Neural progenitor cell (in vitro differentiated cells): ENCODE results near the gene EVC. TPM values are rescaled to one million over a fixed set of nuclear protein-coding genes. Genes with fewer than 3 reads are reported as not detected.

Experiments used
- DNase-seq: peaks from one replicate; pipeline ENCODE4 v3.0.0-alpha.2; 2016; ENCODE audit warnings: low spot score
- H2AFZ ChIP-seq: fragments of 200-600 bp; sonication (generic); replicated peaks from 2 replicates; pipeline ENCODE4 v1.6.1; 2016; ENCODE audit warnings: antibody characterized with exemption
- H3F3A ChIP-seq: fragments of 200-600 bp; sonication (generic); 2 replicates; pipeline ENCODE4 v1.6.1; 2016; ENCODE audit warnings: antibody characterized with exemption, low read depth
- H3K27ac ChIP-seq: fragments of 200-600 bp; sonication (generic); 2 replicates; pipeline ENCODE4 v1.5.1; 2016; ENCODE audit warnings: mild to moderate bottlenecking
- H3K27me3 ChIP-seq: fragments of 200-600 bp; sonication (generic); 2 replicates; pipeline ENCODE4 v1.6.1; 2016; ENCODE audit warnings: mild to moderate bottlenecking, moderate library complexity
- H3K36me3 ChIP-seq: fragments of 200-600 bp; sonication (generic); 2 replicates; pipeline ENCODE4 v1.5.1; 2016
- H3K4me1 ChIP-seq: fragments of 200-600 bp; sonication (generic); 2 replicates; pipeline ENCODE4 v1.6.1; 2016; ENCODE audit warnings: mixed run types
- H3K4me2 ChIP-seq: fragments of 200-600 bp; sonication (generic); 2 replicates; pipeline ENCODE4 v1.6.1; 2016
- H3K4me3 ChIP-seq: fragments of 200-600 bp; sonication (generic); 2 replicates; pipeline ENCODE4 v1.5.1; 2016
- H3K79me2 ChIP-seq: fragments of 200-600 bp; sonication (generic); 2 replicates; pipeline ENCODE4 v1.6.1; 2016; ENCODE audit warnings: low read depth
- H3K9ac ChIP-seq: fragments of 200-600 bp; sonication (generic); 2 replicates; pipeline ENCODE4 v1.6.1; 2016
- H3K9me3 ChIP-seq: fragments of 200-600 bp; sonication (generic); 2 replicates; pipeline ENCODE4 v1.5.1; 2016; ENCODE audit warnings: low read depth
- H4K20me1 ChIP-seq: fragments of 200-600 bp; sonication (generic); 2 replicates; pipeline ENCODE4 v1.6.1; 2016; ENCODE audit warnings: low read depth
- H3K27ac Mint-ChIP-seq: 3 replicates; pipeline ENCODE4 v1.8.0; 2021; ENCODE audit warnings: mixed read lengths
- H3K27me3 Mint-ChIP-seq: 2 replicates; pipeline ENCODE4 v1.8.0; 2022; ENCODE audit warnings: low read depth, mild to moderate bottlenecking, inconsistent platforms, moderate library complexity, mixed read lengths; ENCODE audit not compliant: insufficient read depth
- H3K36me3 Mint-ChIP-seq: 3 replicates; pipeline ENCODE4 v1.8.0; 2021; ENCODE audit warnings: mixed read lengths
- H3K4me1 Mint-ChIP-seq: 3 replicates; pipeline ENCODE4 v1.8.0; 2021; ENCODE audit warnings: mixed read lengths
- H3K4me3 Mint-ChIP-seq: 3 replicates; pipeline ENCODE4 v1.8.0; 2021; ENCODE audit warnings: mild to moderate bottlenecking, moderate library complexity, mixed read lengths
- H3K9me3 Mint-ChIP-seq: 3 replicates; pipeline ENCODE4 v1.8.0; 2020; ENCODE audit warnings: mixed read lengths
- EZH2 ChIP-seq: fragments of 200-600 bp; sonication (generic); IDR thresholded peaks from 2 replicates; pipeline ENCODE4 v1.6.1; 2017; ENCODE audit warnings: antibody characterized with exemption, mild to moderate bottlenecking, moderate library complexity
- EZH2phosphoT487 ChIP-seq: fragments of 200-600 bp; sonication (generic); IDR thresholded peaks from 2 replicates; pipeline ENCODE4 v1.6.1; 2017; ENCODE audit warnings: antibody characterized with exemption
- total RNA-seq: library from RNA; depleted of rRNA; stranded (reverse); fragments of >200 nt; gene quantifications from 2 replicates; pipeline ENCODE4 v1.2.3, GENCODE V29; 2015; ENCODE audit warnings: low replicate concordance
- TF ChIP-seq, protein P1 (sequence below): fragments of 200-600 bp; sonication (generic); IDR thresholded peaks from 2 replicates; pipeline ENCODE4 v1.5.1; 2017; ENCODE audit warnings: antibody characterized with exemption, mild to moderate bottlenecking

Gene EVC
- total RNA-seq, 1 donor from 2014 or later, result 3.6 TPM

DNA sequence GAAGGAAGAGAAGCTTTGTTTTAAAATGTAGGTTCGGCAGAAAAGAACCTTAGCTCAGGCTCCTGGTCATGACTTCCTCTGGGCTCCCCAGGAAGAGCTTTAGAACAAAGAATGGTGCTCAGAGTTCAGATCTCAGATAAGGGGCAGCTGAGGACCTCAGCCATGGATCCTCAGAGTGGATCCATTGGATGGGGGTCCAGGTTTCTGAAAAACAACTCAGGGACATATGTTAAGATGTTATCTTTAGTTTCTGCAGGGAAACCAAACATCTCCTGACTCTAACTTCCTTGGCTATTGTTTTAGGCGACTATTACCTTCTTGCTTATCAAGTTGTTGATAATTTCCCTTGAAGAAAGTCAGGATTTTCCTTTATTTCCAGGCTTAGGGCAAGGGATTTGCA, 5.4 kb downstream of the EVC start:
- DNase-seq, result no peak
- Mint-ChIP-seq H3K27me3 (peaks cover 4% of the 10 kb centered on the region), H3K27ac (no peak overlapping the region), H3K36me3 (peaks cover 26% of the 10 kb centered on the region), H3K9me3 (peaks cover 16% of the 10 kb centered on the region), H3K4me3 (no peak overlapping the region), H3K4me1 (peaks cover 20% of the 10 kb centered on the region)
- Histone ChIP-seq H3K9ac (no peak overlapping the region), H3K9me3 (peaks cover 3% of the 10 kb centered on the region), H4K20me1 (no peaks in the 10 kb centered on the region), H3K79me2 (no peaks in the 10 kb centered on the region), H3K36me3 (no peaks in the 10 kb centered on the region), H3K4me2 (no peak overlapping the region), H3K4me1 (peaks cover 3% of the 10 kb centered on the region), H3K27ac (no peak overlapping the region), H3K4me3 (no peak overlapping the region), H3K27me3 (peaks cover 11% of the 10 kb centered on the region), H3F3A (no peaks in the 10 kb centered on the region), H2AFZ (no peak overlapping the region)
- TF ChIP-seq, protein P1, sequence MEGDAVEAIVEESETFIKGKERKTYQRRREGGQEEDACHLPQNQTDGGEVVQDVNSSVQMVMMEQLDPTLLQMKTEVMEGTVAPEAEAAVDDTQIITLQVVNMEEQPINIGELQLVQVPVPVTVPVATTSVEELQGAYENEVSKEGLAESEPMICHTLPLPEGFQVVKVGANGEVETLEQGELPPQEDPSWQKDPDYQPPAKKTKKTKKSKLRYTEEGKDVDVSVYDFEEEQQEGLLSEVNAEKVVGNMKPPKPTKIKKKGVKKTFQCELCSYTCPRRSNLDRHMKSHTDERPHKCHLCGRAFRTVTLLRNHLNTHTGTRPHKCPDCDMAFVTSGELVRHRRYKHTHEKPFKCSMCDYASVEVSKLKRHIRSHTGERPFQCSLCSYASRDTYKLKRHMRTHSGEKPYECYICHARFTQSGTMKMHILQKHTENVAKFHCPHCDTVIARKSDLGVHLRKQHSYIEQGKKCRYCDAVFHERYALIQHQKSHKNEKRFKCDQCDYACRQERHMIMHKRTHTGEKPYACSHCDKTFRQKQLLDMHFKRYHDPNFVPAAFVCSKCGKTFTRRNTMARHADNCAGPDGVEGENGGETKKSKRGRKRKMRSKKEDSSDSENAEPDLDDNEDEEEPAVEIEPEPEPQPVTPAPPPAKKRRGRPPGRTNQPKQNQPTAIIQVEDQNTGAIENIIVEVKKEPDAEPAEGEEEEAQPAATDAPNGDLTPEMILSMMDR, result no peak
- no peak for TF ChIP-seq EZH2
- TF ChIP-seq EZH2phosphoT487, result no peak

DNA sequence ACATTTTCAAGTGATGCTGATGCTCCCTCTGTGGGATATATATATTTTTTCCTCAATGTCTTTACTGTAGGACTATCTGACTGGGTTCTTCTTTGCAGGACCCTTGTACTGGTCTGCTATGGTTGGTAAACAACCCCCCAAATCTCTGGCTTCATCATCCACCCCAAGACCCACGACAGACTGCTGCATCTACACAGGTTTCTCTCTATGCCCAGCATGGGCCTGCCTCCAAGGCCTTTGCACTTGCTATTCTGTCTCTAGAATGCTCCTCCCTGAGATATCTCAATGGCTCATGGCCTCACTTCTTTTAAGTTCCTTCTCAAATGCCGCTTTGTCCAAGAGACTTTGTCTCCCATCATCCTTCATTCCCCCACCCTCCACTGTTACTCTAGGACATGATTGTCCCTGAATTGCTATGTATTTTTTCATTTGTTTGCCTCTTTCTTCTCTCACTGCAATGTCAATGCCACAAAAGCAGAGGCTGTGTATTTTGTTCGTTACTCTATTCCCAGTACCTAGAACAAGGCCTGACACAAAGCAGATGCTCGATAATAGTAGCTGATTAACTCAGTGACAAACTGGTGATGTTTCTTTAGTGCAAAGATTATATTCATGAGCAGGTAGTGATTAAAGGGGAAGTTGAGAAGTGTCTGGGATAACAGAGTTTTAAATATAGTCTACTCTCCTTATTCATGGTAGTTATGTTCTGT, 6.6 kb downstream of the EVC start:
- Mint-ChIP-seq H3K27me3 (peaks cover 4% of the 10 kb centered on the region), H3K9me3 (peaks cover 16% of the 10 kb centered on the region), H3K27ac (no peak overlapping the region), H3K36me3 (peaks cover 26% of the 10 kb centered on the region), H3K4me3 (no peak overlapping the region), H3K4me1 (peaks cover 12% of the 10 kb centered on the region)
- H3K27me3 ChIP-seq, result peaks cover under 1% of the 10 kb centered on the region
- no peak overlapping the region for H3K4me3 ChIP-seq
- H3K79me2 ChIP-seq, result no peaks in the 10 kb centered on the region
- peaks cover 3% of the 10 kb centered on the region for H3K9me3 ChIP-seq
- no peak overlapping the region for H3K9ac ChIP-seq
- H3K4me1 ChIP-seq, result no peaks in the 10 kb centered on the region
- H3F3A ChIP-seq, result no peaks in the 10 kb centered on the region
- TF ChIP-seq, protein P1, result no peak
- TF ChIP-seq EZH2 (no peak), EZH2phosphoT487 (no peak)
- no peaks in the 10 kb centered on the region for H3K36me3 ChIP-seq
- H3K4me2 ChIP-seq, result no peak overlapping the region
- H4K20me1 ChIP-seq, result no peaks in the 10 kb centered on the region
- DNase-seq, result no peak
- H2AFZ ChIP-seq, result no peak overlapping the region
- no peak overlapping the region for H3K27ac ChIP-seq

DNA sequence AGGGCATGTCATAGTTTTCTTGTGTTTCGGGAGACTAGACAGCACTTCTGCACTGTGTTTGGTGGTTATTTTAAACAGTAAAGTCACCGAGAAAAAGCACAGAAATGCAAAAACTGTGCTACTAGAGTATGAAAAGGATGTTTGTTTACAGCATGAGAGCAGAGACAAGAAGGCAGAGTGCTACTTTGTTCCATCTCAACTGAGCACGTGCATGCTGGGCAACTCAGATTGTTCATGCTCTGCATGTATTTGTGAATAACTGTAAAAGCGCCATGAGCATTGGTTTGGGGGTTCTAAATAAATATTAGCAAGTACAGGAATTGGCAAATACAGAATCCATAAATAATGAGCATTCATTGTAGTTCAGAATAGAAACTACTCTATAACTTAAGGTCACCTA, 7.4 kb downstream of the EVC start:
- peaks cover 16% of the 10 kb centered on the region for H3K9me3 Mint-ChIP-seq
- no peaks in the 10 kb centered on the region for H3K36me3 ChIP-seq
- TF ChIP-seq EZH2 (no peak), EZH2phosphoT487 (no peak)
- TF ChIP-seq, protein P1, result no peak
- no peaks in the 10 kb centered on the region for H3K79me2 ChIP-seq
- H3K4me2 ChIP-seq, result no peak overlapping the region
- H3K27ac ChIP-seq, result no peak overlapping the region
- no peak overlapping the region for H3K9ac ChIP-seq
- no peak overlapping the region for H2AFZ ChIP-seq
- peaks cover 4% of the 10 kb centered on the region for H3K27me3 Mint-ChIP-seq
- no peak overlapping the region for H3K27ac Mint-ChIP-seq
- peaks cover 11% of the 10 kb centered on the region for H3K4me1 Mint-ChIP-seq
- no peak overlapping the region for H3K4me3 ChIP-seq
- H3F3A ChIP-seq, result no peaks in the 10 kb centered on the region
- peaks cover 27% of the 10 kb centered on the region for H3K36me3 Mint-ChIP-seq
- no peaks in the 10 kb centered on the region for H3K4me1 ChIP-seq
- no peak for DNase-seq
- H3K27me3 ChIP-seq, result no peaks in the 10 kb centered on the region
- H3K9me3 ChIP-seq, result peaks cover 3% of the 10 kb centered on the region
- no peaks in the 10 kb centered on the region for H4K20me1 ChIP-seq
- H3K4me3 Mint-ChIP-seq, result no peak overlapping the region
